Measurements from ENCODE around the gene SLC25A46.
"Not testable (repeated sequence)": the region's sequence is repeated elsewhere in the genome, so short reads cannot be mapped to it uniquely, and the experiment has no call there.

The SLC25A46 gene

GRCh38 chr5:110754181-110754580 lies 15.4 kb downstream of the SLC25A46 start:
- in situ Hi-C loops (cut with MboI; ENCODE audit: low sequenced_read_pairs): no loop called here

GRCh38 chr5:110757118-110757729 lies 18.4 kb downstream of the SLC25A46 start:
- in situ Hi-C loops (cut with MboI; ENCODE audit: low sequenced_read_pairs): no loop called here

DNA sequence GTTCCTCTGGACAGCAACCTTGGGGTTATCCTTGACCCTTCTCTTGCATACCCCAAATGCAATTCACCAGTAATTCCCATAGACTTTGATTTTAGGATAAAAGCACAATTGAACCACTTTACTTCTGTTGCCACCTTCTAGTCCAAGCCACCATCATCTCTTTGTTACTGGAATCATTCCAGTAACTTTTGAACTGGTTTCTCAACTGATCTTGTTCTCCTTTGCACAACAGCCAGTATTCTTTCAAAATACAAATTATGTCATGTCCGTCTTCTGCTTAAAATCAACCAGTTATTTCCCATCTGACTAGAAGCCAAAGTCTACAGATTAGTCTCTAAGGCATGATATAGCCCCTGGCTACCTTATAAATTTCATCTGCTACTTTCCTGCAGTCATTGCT lies 21.4 kb downstream of the SLC25A46 start:
- in situ Hi-C loops (cut with MboI; ENCODE audit: low sequenced_read_pairs): no loop called here

DNA sequence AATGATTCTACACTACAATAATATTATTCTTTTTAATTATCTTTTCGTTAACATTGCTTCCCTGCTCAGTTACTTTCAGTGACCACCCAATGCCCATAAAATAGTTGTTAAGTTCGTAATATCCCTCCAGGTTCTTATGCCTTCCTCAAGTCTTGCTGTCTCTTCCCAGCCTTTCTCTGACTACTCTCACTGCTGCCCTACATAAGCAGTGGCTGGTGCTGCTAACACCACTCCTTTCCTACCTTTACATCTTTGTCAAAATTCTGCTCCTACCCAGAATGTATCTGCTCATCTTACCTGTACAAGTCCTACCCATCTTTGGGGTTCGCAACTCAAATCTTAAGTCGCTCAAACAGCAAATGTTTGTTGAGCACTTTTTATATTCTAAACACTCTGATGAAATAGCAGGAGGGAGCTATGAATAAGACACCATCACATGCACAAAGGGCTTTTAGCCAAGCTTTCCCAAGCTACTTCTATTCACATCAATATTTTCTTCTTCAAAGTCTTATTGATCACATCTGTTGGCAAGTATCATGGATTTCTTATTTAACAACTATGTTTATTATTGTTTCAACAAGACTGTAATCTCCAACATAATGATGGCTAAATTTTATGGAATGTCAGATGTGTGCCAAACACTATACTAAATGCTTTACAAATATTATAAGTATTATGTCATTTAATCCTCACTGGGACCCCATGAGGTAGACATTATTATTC lies 29.5 kb downstream of the SLC25A46 start:
- in situ Hi-C loops (cut with MboI; ENCODE audit: low sequenced_read_pairs): no loop called here

- in situ Hi-C loops (cut with MboI; ENCODE audit: low sequenced_read_pairs): no loop called here
Measured at GRCh38 chr5:110769000-110769681, 30.3 kb downstream of the SLC25A46 start.

GRCh38 chr5:110770286-110770685 lies 31.5 kb downstream of the SLC25A46 start:
- in situ Hi-C loops (cut with MboI; ENCODE audit: low sequenced_read_pairs): no loop called here

- in situ Hi-C loops (cut with MboI; ENCODE audit: low sequenced_read_pairs): no loop called here
Measured at GRCh38 chr5:110784901-110785300, 46.1 kb downstream of the SLC25A46 start.

DNA sequence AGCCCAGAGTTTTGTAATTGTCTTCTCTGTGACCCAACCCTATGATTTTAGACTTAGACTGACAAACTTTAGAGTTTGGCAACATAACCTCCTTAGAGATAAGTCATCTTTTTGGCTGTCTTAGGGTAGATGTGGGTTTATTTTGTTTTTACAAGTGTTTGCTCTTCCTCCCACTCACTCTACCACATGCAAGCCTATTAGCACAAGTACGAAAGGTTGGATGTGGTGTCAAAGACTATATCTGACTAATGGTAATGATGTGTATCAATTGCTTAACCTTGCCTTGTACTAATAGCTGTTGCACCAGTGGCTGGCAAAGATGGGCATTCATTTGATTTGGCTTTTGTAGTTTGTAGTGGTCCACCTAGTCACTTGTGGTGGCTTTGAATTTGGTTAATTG lies 46.5 kb downstream of the SLC25A46 start:
- in situ Hi-C loops (cut with MboI; ENCODE audit: low sequenced_read_pairs): no loop called here

- in situ Hi-C loops (cut with MboI; ENCODE audit: low sequenced_read_pairs): not testable (repeated sequence)
Measured at GRCh38 chr5:110788006-110788405, 49.2 kb downstream of the SLC25A46 start.

- in situ Hi-C loops (cut with MboI; ENCODE audit: low sequenced_read_pairs): no loop called here
Measured at GRCh38 chr5:110790673-110791072, 51.9 kb downstream of the SLC25A46 start.

DNA sequence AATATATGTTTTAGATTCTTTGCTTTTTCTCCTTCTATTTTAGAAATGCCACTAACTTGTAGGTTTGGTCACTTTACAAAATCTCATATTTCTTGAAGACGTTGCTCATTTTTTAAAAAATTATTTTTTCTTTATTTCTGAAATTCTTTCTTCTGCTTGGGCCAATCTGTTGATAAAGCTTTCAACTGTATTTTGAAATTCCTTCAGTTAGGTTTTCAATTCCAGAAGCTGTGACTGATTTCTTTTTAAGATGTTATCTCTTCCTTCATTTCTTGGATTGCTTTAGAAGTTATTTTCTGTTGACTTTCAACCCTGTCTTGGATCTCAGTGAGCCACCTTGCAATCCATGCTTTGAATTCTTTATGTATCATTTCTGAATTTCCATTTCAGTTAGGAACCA lies 64.2 kb downstream of the SLC25A46 start:
- in situ Hi-C loops (cut with MboI; ENCODE audit: low sequenced_read_pairs): no loop called here

GRCh38 chr5:110803467-110804326 lies 64.9 kb downstream of the SLC25A46 start:
- in situ Hi-C loops (cut with MboI; ENCODE audit: low sequenced_read_pairs): no loop called here

DNA sequence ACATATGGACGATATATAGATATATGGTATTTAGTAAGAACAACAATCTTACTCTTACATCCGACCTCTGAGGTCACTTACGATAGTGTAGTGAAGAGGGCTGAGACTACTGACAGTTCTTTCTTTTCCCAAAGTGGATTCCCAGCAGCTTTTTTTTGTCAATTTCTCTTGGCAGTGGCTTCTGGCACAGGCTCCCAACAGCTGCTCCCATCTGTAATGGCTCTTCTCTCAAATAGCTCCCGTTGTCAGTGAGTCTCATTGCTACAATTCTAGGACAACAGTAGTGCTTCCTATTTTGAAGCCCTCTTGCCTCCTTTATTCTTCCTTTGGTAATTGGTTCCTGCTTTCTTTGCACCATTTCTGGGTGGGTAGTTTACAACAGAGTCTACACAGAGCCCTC lies 68.4 kb downstream of the SLC25A46 start:
- in situ Hi-C loops (cut with MboI; ENCODE audit: low sequenced_read_pairs): no loop called here

GRCh38 chr5:110809006-110809405 lies 70.2 kb downstream of the SLC25A46 start:
- in situ Hi-C loops (cut with MboI; ENCODE audit: low sequenced_read_pairs): no loop called here

All from HL-60/S4 treated with phorbol 12-myristate 13-acetate at 8.2 ng/mL for 4 days and 3 days (cell line).